Mesangial cell (primary cell): ENCODE measurements around the gene UBASH3B. TPM values are rescaled to one million over a fixed set of nuclear protein-coding genes. Genes with fewer than 3 reads are reported as not detected.

Source experiments
- total RNA-seq: library from RNA; depleted of rRNA; stranded (reverse); fragments of >200 nt; gene quantifications from 2 replicates; pipeline ENCODE4 v1.2.3, GENCODE V29; 2015

UBASH3B gene, protein sequence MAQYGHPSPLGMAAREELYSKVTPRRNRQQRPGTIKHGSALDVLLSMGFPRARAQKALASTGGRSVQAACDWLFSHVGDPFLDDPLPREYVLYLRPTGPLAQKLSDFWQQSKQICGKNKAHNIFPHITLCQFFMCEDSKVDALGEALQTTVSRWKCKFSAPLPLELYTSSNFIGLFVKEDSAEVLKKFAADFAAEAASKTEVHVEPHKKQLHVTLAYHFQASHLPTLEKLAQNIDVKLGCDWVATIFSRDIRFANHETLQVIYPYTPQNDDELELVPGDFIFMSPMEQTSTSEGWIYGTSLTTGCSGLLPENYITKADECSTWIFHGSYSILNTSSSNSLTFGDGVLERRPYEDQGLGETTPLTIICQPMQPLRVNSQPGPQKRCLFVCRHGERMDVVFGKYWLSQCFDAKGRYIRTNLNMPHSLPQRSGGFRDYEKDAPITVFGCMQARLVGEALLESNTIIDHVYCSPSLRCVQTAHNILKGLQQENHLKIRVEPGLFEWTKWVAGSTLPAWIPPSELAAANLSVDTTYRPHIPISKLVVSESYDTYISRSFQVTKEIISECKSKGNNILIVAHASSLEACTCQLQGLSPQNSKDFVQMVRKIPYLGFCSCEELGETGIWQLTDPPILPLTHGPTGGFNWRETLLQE
- total RNA-seq: 21.9 and 57.5 TPM in 2 replicates

DNA sequence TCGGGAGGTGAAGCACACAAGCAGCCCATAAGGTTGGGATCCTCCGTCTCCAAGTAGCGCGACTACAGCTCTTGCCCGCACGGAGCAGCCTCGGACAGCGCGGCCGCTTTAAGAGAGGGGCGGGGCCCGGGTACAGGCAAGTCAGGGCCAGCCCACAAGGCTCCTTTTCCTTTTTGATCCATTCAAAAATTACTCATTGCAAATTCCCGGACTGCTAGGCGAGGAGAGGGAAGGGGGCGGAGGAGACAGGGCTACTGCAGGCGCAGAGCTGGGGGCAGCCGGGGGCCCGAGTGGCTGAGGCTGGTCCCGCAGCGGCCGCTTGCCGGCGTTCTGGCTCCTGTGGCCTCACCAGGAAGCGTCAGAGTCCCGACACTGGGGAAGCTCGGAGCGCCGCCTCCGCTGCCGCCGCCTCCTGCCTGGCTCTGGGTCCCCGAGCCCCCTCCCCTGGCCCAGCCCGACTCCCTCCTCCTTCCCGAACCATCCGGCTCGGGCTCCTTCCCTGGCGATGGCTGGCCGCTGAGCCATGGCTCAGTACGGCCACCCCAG lies at the start of gene UBASH3B:
Gene UBASH3B (plus strand): TSS at position 196 of the 546 bp plus-strand sequence. CDS start 328 bp downstream, at position 524.

Other genes starting within 250 kb of the UBASH3B start
- not detected in 2 replicates for gene CRTAM, start 182.8 kb downstream of the UBASH3B start, total RNA-seq
- gene JHY, start 227.0 kb downstream of the UBASH3B start, total RNA-seq: 1.5 and 1.6 TPM in 2 replicates